Smooth muscle cell (in vitro differentiated cells): ENCODE data around the gene VWA3A. TPM values are rescaled to one million over a fixed set of nuclear protein-coding genes. Genes with fewer than 3 reads are reported as not detected.

Experiments
- DNase-seq: peaks from one replicate; lab custom pipeline; 2025; ENCODE audit not compliant: unreplicated experiment; lab: John Stamatoyannopoulos, UW
- H2AFZ ChIP-seq: fragments of 200-600 bp; sonication (generic); 2 replicates; pipeline ENCODE4 v1.6.0; 2016; ENCODE audit warnings: antibody characterized with exemption, low read depth, mild to moderate bottlenecking
- H3F3A ChIP-seq: fragments of 200-600 bp; sonication (generic); 2 replicates; pipeline ENCODE4 v1.6.0; 2017; ENCODE audit warnings: antibody characterized with exemption, low read depth
- H3K27ac ChIP-seq: fragments of 200-600 bp; sonication (generic); 2 replicates; pipeline ENCODE4 v1.5.1; 2016; ENCODE audit warnings: low read depth, mild to moderate bottlenecking
- H3K27me3 ChIP-seq: fragments of 200-600 bp; sonication (generic); 2 replicates; pipeline ENCODE4 v1.6.1; 2016; ENCODE audit warnings: low read depth, mild to moderate bottlenecking
- H3K36me3 ChIP-seq: fragments of 200-600 bp; sonication (generic); 2 replicates; pipeline ENCODE4 v1.5.1; 2016; ENCODE audit warnings: low read depth
- H3K4me1 ChIP-seq: fragments of 200-600 bp; sonication (generic); 2 replicates; pipeline ENCODE4 v1.5.1; 2016; ENCODE audit warnings: low read depth
- H3K4me2 ChIP-seq: fragments of 200-600 bp; sonication (generic); 2 replicates; pipeline ENCODE4 v1.6.0; 2016; ENCODE audit warnings: mild to moderate bottlenecking
- H3K4me3 ChIP-seq: fragments of 200-600 bp; sonication (generic); 2 replicates; pipeline ENCODE4 v1.5.1; 2016; ENCODE audit warnings: mild to moderate bottlenecking
- H3K79me2 ChIP-seq: fragments of 200-600 bp; sonication (generic); 2 replicates; pipeline ENCODE4 v1.6.0; 2016; ENCODE audit warnings: low read depth, mild to moderate bottlenecking
- H3K9ac ChIP-seq: fragments of 200-600 bp; sonication (generic); 2 replicates; pipeline ENCODE4 v1.6.0; 2016; ENCODE audit warnings: low read depth
- H3K9me3 ChIP-seq: fragments of 200-600 bp; sonication (generic); replicated peaks from 2 replicates; pipeline ENCODE4 v1.5.1; 2016; ENCODE audit warnings: low read depth
- H4K20me1 ChIP-seq: fragments of 200-600 bp; sonication (generic); 2 replicates; pipeline ENCODE4 v1.6.0; 2016; ENCODE audit warnings: low read depth
- WGBS: methylation state at CpG from one replicate; pipeline ENCODE4 v1.1.7; 2016; ENCODE audit warnings: low lambda C conversion rate; 5-methylcytosine and 5-hydroxymethylcytosine counted together
- polyA plus RNA-seq: library from polyadenylated mRNA; unstranded; fragments of >200 nt; fragmentation: Nextera tagmentation; extraction: Ambion mirVana; gene quantifications from 2 replicates; pipeline ENCODE4 v1.2.1, GENCODE V29; 2016
- total RNA-seq: library from RNA; depleted of rRNA; stranded (reverse); fragments of >200 nt; gene quantifications from 2 replicates; pipeline ENCODE4 v1.2.3, GENCODE V29; 2014
- TF ChIP-seq, protein P1 (sequence below): fragments of 200-600 bp; sonication (generic); IDR thresholded peaks from 2 replicates; pipeline ENCODE4 v1.5.1; 2017; ENCODE audit warnings: borderline replicate concordance, mild to moderate bottlenecking, antibody characterized with exemption; ENCODE audit not compliant: insufficient read depth, poor library complexity, severe bottlenecking

Gene VWA3A
- total and polyA plus RNA-seq, 2 experiments from 2014 or later, result not detected

DNA sequence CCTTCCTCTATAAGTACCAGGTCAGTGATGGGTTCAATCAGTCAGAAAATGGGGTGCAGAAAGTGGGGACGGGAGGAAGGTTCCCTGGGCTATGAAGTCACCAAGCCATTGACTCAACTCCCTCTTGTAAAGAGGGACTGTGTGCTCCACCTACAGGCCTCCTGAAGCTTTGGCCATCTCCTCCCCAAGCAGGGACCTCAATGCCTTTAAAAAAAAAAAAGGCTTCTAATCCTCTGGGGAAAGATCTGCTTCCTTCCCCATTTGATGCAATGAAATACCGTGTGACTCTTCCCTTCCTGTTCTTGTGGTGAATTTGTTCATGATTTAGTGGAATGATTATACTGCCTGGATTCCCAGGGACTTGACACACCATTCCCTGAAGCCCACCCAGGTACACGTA lies 30.8 kb downstream of the VWA3A start:
- Histone ChIP-seq H3F3A (no peaks in the 10 kb centered on the region), H3K4me1 (no peaks in the 10 kb centered on the region), H3K36me3 (no peaks in the 10 kb centered on the region), H2AFZ (no peak overlapping the region), H3K4me2 (no peak overlapping the region), H4K20me1 (no peaks in the 10 kb centered on the region), H3K27me3 (no peaks in the 10 kb centered on the region), H3K9ac (no peak overlapping the region), H3K27ac (no peak overlapping the region), H3K4me3 (no peak overlapping the region), H3K79me2 (no peaks in the 10 kb centered on the region), H3K9me3 (no peaks in the 10 kb centered on the region)
- no peak for DNase-seq
- WGBS, result 67% methylated on average over 3 of the region's 3 CpGs
- TF ChIP-seq, protein P1, sequence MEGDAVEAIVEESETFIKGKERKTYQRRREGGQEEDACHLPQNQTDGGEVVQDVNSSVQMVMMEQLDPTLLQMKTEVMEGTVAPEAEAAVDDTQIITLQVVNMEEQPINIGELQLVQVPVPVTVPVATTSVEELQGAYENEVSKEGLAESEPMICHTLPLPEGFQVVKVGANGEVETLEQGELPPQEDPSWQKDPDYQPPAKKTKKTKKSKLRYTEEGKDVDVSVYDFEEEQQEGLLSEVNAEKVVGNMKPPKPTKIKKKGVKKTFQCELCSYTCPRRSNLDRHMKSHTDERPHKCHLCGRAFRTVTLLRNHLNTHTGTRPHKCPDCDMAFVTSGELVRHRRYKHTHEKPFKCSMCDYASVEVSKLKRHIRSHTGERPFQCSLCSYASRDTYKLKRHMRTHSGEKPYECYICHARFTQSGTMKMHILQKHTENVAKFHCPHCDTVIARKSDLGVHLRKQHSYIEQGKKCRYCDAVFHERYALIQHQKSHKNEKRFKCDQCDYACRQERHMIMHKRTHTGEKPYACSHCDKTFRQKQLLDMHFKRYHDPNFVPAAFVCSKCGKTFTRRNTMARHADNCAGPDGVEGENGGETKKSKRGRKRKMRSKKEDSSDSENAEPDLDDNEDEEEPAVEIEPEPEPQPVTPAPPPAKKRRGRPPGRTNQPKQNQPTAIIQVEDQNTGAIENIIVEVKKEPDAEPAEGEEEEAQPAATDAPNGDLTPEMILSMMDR, result no peak

DNA sequence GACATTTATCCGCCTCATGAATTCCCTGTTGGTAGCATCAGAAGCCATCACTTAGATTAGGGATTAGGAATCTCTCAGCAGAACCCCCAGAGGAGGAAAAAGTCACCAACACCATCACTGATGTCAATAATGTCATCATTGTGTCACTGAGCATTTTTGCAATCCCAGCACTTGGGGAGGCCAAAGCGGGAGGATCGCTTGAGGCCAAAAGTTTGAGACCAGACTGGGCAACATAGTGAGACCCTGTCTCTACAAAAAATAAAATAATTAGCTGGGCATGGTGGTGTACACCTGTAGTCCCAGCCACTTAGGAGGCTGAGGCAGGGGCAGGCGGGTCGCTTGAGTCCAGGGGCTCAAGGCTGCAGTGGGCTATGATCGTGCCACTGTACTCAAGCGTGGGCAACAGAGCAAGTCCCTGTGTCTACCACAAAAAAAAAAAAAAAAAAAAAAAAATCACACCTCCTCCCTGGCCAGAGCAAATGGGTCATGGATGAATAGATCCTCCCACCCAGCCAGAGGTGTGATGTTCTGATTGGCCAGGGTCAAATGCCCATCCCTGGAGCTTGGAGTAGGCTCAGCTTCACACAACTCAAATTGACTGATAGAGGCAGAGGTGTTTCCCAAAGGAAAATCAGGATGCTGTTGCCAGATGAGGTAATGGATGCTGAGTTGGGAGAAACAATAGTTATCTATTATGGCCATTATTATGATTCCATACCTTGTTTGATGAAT lies 31.6 kb downstream of the VWA3A start:
- H3K36me3 ChIP-seq, result no peaks in the 10 kb centered on the region

DNA sequence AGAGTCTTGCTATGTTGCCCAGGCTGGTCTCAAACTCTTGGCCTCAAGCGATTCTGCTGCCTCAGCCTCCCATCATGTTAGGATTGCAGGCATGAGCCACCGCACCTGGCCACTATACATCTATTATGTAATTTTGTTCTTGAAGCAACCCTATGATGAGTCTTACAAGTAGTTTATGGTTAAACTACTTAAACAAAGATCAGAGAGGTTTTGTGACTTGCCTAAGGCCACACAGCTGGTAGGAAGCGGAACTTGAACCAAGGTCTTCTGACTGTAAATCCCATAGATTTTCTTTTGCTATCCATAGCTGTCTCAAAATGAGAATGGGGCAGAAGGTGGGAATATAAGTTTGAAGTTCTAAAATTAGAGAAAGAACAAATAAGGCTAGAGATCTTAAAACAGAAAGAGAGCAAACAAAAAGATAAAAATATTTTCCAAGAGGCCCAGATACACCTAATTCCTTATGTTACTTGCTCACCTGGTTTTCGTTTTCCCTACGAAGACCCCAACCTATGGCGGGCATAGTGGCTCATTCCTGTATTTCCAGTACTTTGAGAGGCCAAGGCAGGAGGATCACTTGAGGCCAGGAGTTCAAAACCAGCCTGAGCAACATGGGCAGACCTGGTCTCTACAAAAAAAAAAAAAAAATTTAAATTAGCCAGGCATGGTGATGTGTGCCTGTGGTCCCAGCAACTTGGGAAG lies 32.4 kb downstream of the VWA3A start:
- H4K20me1 ChIP-seq, result no peaks in the 10 kb centered on the region
- no peaks in the 10 kb centered on the region for H3K27me3 ChIP-seq
- H3K9ac ChIP-seq, result no peak overlapping the region
- H3K79me2 ChIP-seq, result no peaks in the 10 kb centered on the region
- no peaks in the 10 kb centered on the region for H3K36me3 ChIP-seq
- H3K4me3 ChIP-seq, result no peak overlapping the region
- TF ChIP-seq, protein P1, result no peak
- no peaks in the 10 kb centered on the region for H3F3A ChIP-seq
- no peaks in the 10 kb centered on the region for H3K9me3 ChIP-seq
- H3K4me2 ChIP-seq, result no peak overlapping the region
- H3K27ac ChIP-seq, result no peak overlapping the region
- H3K4me1 ChIP-seq, result no peaks in the 10 kb centered on the region
- DNase-seq, result no peak
- no peak overlapping the region for H2AFZ ChIP-seq
- 88% methylated on average over 6 of the region's 6 CpGs for WGBS

More for the DNA sequence above, 31.6 kb downstream of the VWA3A start:
- Histone ChIP-seq H3K4me1 (no peaks in the 10 kb centered on the region), H3K79me2 (no peaks in the 10 kb centered on the region), H2AFZ (no peak overlapping the region), H3K27ac (no peak overlapping the region), H3K27me3 (no peaks in the 10 kb centered on the region), H3F3A (no peaks in the 10 kb centered on the region), H3K4me3 (no peak overlapping the region), H4K20me1 (no peaks in the 10 kb centered on the region), H3K9ac (no peak overlapping the region), H3K9me3 (no peaks in the 10 kb centered on the region), H3K4me2 (no peak overlapping the region)
- WGBS, result 98% methylated on average over 7 of the region's 7 CpGs
- TF ChIP-seq, protein P1, result no peak
- DNase-seq, result no peak
